AG04449 (cell line): ENCODE results near the gene AQP6.

Source experiments
- CTCF ChIA-PET: fragments of 350-600 bp; formaldehyde crosslinking; extraction: SDS; loops from one replicate; lab custom pipeline; 2021; ENCODE audit warnings: antibody characterized with exemption; lab: Yijun Ruan, JAX
- POLR2A ChIA-PET: fragments of 400-600, 350-600 bp; formaldehyde crosslinking; extraction: SDS; loops from one replicate; lab custom pipeline; 2020; ENCODE audit warnings: antibody characterized with exemption, inconsistent platforms; lab: Yijun Ruan, JAX
- DNase-seq: peaks from one replicate; pipeline ENCODE4 v3.0.0-alpha.2; 2010; ENCODE audit warnings: low read depth, low spot score
- H3K4me3 ChIP-seq: 2 replicates; pipeline ENCODE4 v1.5.1; 2011; ENCODE audit warnings: low read depth, mild to moderate bottlenecking, control low read depth, low read length
- CTCF ChIP-seq: IDR thresholded peaks from one replicate; pipeline ENCODE4 v1.5.1; 2011; ENCODE audit warnings: mild to moderate bottlenecking, moderate library complexity, low read length, control low read depth, inconsistent platforms; ENCODE audit not compliant: insufficient read depth; ENCODE audit errors: missing control alignments

The AQP6 gene

DNA sequence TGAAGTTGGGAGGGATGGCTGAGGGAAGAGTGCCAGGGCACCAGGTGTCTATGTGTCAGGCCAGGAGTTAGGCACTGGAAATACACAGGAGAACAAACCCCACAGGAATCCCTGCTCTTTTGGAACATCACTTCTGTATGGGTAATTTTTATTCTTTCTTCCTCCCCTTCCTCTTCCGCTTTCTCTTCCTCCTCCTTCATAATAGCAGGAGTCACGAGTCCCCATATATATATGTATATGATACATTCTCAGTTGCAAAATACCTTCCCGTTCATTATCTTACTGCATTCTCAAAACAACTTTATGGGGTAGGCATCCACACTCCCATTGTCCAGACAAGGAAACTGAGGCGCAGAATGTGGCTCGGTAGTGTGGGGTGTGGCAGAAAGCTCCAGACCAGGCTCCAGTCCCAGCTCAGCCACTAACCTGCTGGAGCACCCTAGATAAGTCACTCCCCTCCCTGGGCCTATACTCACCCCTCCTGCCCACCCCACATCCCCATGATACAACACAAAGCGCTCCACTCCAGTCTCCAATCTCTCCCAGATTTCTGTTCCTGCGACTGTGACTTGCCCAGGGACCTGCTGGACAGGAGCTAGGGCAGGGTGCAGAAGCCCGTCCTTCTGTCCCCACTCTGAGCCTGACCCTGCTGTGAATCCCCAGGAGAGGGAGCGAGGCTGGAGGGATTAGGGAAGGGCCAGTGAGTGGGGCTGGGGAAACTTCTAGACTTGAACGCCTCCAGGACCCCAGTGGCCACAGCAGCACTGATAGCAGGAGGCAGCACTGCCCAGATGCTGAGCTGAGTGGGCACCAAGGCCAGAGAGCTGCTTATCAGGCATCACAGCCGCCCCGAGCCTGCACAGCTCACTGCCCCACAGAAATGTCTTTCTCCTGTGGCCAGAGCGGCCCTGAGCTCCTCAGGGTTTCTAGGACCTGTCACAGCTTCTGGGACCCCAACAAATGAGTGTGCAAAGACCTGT lies 23.6 kb upstream of the AQP6 start:
- POLR2A ChIA-PET, result interaction anchor here (1.5 kb wide), 1 partner anchor 12 kb away, joined by 3 read pairs; the partner anchor contains the start of gene AQP5
- no peak overlapping the region for H3K4me3 ChIP-seq
- CTCF ChIA-PET, result interaction anchor here (1.0 to 6.7 kb wide), 9 partner anchors 10 to 141 kb away, joined by 3 to 173 read pairs (median 5); no protein-coding TSS in a partner anchor
- no peak for TF ChIP-seq CTCF
- no peak for DNase-seq

DNA sequence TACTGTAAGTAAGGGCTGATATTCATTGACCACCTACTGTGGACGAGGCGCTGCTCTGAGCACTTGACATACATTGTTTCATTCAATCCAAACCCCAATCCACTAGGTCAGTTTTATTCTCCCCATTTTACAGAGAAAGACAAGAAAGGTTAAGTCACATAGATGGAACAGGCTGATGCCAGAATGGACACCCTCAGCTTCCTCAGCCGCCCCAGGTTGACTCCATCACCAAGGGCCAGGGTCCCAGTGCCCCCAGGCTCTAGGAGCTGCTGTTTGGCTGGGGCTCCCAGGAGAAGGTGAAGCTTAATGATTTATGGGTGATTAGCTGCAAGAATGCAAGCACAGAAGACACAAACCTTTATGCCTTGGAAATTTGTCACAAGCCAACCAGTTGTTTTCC lies 22.9 kb upstream of the AQP6 start:
- CTCF ChIA-PET, result interaction anchor here (1.0 to 6.7 kb wide), 7 partner anchors 9 to 140 kb away, joined by 3 to 173 read pairs (median 5); no protein-coding TSS in a partner anchor
- POLR2A ChIA-PET, result interaction anchor here (1.5 kb wide), 1 partner anchor 11 kb away, joined by 3 read pairs; the partner anchor contains the start of gene AQP5
- no peak for DNase-seq
- H3K4me3 ChIP-seq, result no peak overlapping the region
- no peak for TF ChIP-seq CTCF

GRCh38 chr12:49950273-49951251 lies 22.2 kb upstream of the AQP6 start, which contains the start of gene AQP2:
AQP2 (plus strand) TSS chr12:49950737; CDS start chr12:49950831, 94 bp downstream.
- CTCF ChIA-PET, result interaction anchor here (1.5 to 6.7 kb wide), 3 partner anchors 10 to 18 kb away, joined by 3 to 173 read pairs (median 95); no protein-coding TSS in a partner anchor
- POLR2A ChIA-PET, result interaction anchor here (0.6 kb wide), 1 partner anchor 178 kb away, joined by 3 read pairs; no protein-coding TSS in a partner anchor
- H3K4me3 ChIP-seq, result no peak within 1 kb of the TSS
- TF ChIP-seq CTCF, result no peak
- no peak for DNase-seq

GRCh38 chr12:49951411-49952240 lies 21.1 kb upstream of the AQP6 start:
- TF ChIP-seq CTCF, result no peak
- no peak for DNase-seq
- ChIA-PET CTCF (interaction anchor here (1.0 to 4.0 kb wide), 3 partner anchors 14 to 118 kb away, joined by 3 to 10 read pairs (median 4); no protein-coding TSS in a partner anchor), POLR2A (no interaction called here)
- no peak overlapping the region for H3K4me3 ChIP-seq

GRCh38 chr12:49952391-49953055 lies 20.2 kb upstream of the AQP6 start:
- ChIA-PET POLR2A (no interaction called here), CTCF (interaction anchor here (1.1 to 11.1 kb wide), 6 partner anchors 6 to 117 kb away, joined by 3 to 122 read pairs (median 8); no protein-coding TSS in a partner anchor)
- no peak overlapping the region for H3K4me3 ChIP-seq
- no peak for TF ChIP-seq CTCF
- DNase-seq, result no peak
